Adrenal gland (tissue), 12 donors: ENCODE measurements around the gene CORO7. TPM values are rescaled to one million over a fixed set of nuclear protein-coding genes. Genes with fewer than 3 reads are reported as not detected.
A peak's percentile ranks its signal among the peaks of the same experiment; 100 is the strongest.

ENCODE experiments used
- DNase-seq, 7 donors: peaks; one replicate each; pipeline ENCODE4 v3.0.0-alpha.2; 2019 to 2020
- H3K27ac ChIP-seq, 5 donors: fragments of 200-600 bp; sonication (generic) in 4 of 5; 1 replicate in 3 of 5; 2 replicates in 2 of 5; pipeline versions ENCODE4 v1.5.1 to v1.8.0; 2016 to 2020; ENCODE audit warnings: mild to moderate bottlenecking in 1 of 5
- H3K27me3 ChIP-seq: fragments of 200-600 bp; 2 replicates; pipeline ENCODE4 v1.8.0; 2021
- H3K36me3 ChIP-seq, 2 donors: fragments of 200-600 bp; replicated peaks in 1 of 2; 1 replicate in 1 of 2; 2 replicates in 1 of 2; pipeline versions ENCODE4 v1.5.1 to v1.8.0; 2018 to 2022
- H3K4me1 ChIP-seq, 2 donors: fragments of 200-600 bp; replicated peaks in 1 of 2; 1 replicate in 1 of 2; 2 replicates in 1 of 2; pipeline versions ENCODE4 v1.5.1 to v1.8.0; 2018 to 2021
- H3K4me3 ChIP-seq, 4 donors: fragments of 200-600 bp; sonication (generic) in 3 of 4; one replicate each; pipeline ENCODE4 v1.5.1; 2016 to 2018
- H3K9me3 ChIP-seq, 3 donors: fragments of 200-600 bp; sonication (generic) in 1 of 3; replicated peaks in 1 of 3; 1 replicate in 2 of 3; 2 replicates in 1 of 3; pipeline versions ENCODE4 v1.5.1 to v1.8.0; 2016 to 2021
- CTCF ChIP-seq, 6 experiments: fragments of 450-650 bp in 4 of 6; fragments of 200-600 bp in 2 of 6; sonication (generic) in 1 of 6; IDR thresholded peaks; 1 replicate in 5 of 6; 2 replicates in 1 of 6; pipeline versions ENCODE4 v1.5.1 to v1.8.0; 2016 to 2021; ENCODE audit warnings: antibody characterized with exemption in 6 of 6, mild to moderate bottlenecking in 2 of 6, moderate library complexity in 1 of 6
- POLR2A ChIP-seq, 2 donors: fragments of 450-650 bp; IDR thresholded peaks; one replicate each; pipeline ENCODE4 v1.6.1; 2017; ENCODE audit warnings: antibody characterized with exemption in 2 of 2, mild to moderate bottlenecking in 2 of 2, moderate library complexity in 1 of 2
- WGBS, 4 donors: extraction: QIAGEN DNeasy Blood & Tissue Kit in 2 of 4; methylation state at CpG; one replicate each; pipeline versions ENCODE4 v1.1.5 to v1.1.7; 2013 to 2017; 5-methylcytosine and 5-hydroxymethylcytosine counted together
- intact Hi-C, 2 donors: fragments of 100-400 bp; cut with DNase I; formaldehyde crosslinking; loops; one replicate each; pipeline versions ENCODE4 v1.14.1 to v1.15.0; 2022 to 2023
- polyA plus RNA-seq, 3 donors: library from polyadenylated mRNA; stranded (reverse); fragments of 200-250 nt in 2 of 3; fragments of 350-450 nt in 1 of 3; fragmentation: Illumina TruSeq in 1 of 3; extraction: RNeasy Lipid Tissue Mini Kit (QIAGEN cat#74804) in 1 of 3; gene quantifications; one replicate each; pipeline ENCODE4 v1.2.3, GENCODE V29; 2013 to 2014
- total RNA-seq, 9 donors: library from RNA; depleted of rRNA in 4 of 9; stranded (reverse); fragments of >200 nt in 4 of 9; fragments of 120-200 nt in 1 of 9; fragmentation: NEBNext Ultra II Directional in 1 of 9; extraction: Animal tissue kit (Norgen Biotek cat#: 25700) in 1 of 9; gene quantifications; one replicate each; pipeline versions ENCODE4 v1.1.0 to v1.2.4, GENCODE V29; 2013 to 2023
- donor health status: healthy with polysubstance abuse.
- donor health status: Bipolar disorder and iron deficiency.
- donor health status: DM: yes; HTN: yes; CAD: no.
- donor health status: DM: no; HTN: no; CAD: no.
- donor health status: DM: no; HTN: no; CAD: no.
- donor health status: DM: yes; HTN: yes; CAD: no.

Gene CORO7
- total and polyA plus RNA-seq, 12 donors: 4.3 to 61.0 (median 34.7) TPM

- DNase-seq: no peak
- WGBS, 4 donors: 77 to 84% (median 79%) methylated on average over 7 to 19 of the region's 19 CpGs
- intact Hi-C loops: loop anchor here (5.0 to 10.0 kb wide), 2 partner anchors 45 to 128 kb away; no protein-coding TSS in a partner anchor
- Histone ChIP-seq H3K27me3 (no peaks in the 10 kb centered on the region), H3K27ac (no peak overlapping the region), H3K36me3 (peaks cover 0 to 44% of the 10 kb centered on the region in 2 donors), H3K4me3 (no peak overlapping the region), H3K4me1 (peaks cover 15 to 27% of the 10 kb centered on the region in 2 donors), H3K9me3 (no peaks in the 10 kb centered on the region)
- TF ChIP-seq POLR2A (IDR thresholded peaks at IDR 0.05) (no peak), CTCF (IDR thresholded peaks at IDR 0.05) (no peak)
These were observed 83.6 kb downstream of the CORO7 start for GRCh38 chr16:4332623-4333307.

- Histone ChIP-seq H3K4me1 (peaks cover 22 to 34% of the 10 kb centered on the region in 2 donors), H3K27ac (no peak overlapping the region), H3K9me3 (no peaks in the 10 kb centered on the region), H3K4me3 (no peak overlapping the region), H3K36me3 (peaks cover 0 to 38% of the 10 kb centered on the region in 2 donors), H3K27me3 (no peaks in the 10 kb centered on the region)
- intact Hi-C loops: loop anchor here (5.0 to 10.0 kb wide), 2 partner anchors 45 to 127 kb away; no protein-coding TSS in a partner anchor
- no peak for DNase-seq
- WGBS, 4 donors: 78 to 89% (median 85%) methylated on average over 2 to 14 of the region's 14 CpGs
- TF ChIP-seq CTCF (IDR thresholded peaks at IDR 0.05) (no peak), POLR2A (IDR thresholded peaks at IDR 0.05) (no peak)
These were observed 84.3 kb downstream of the CORO7 start for GRCh38 chr16:4332083-4332482.

GRCh38 chr16:4330277-4330874 lies 86.0 kb downstream of the CORO7 start:
- Histone ChIP-seq H3K9me3 (no peaks in the 10 kb centered on the region), H3K4me3 (no peak overlapping the region), H3K4me1 (peaks cover 23 to 39% of the 10 kb centered on the region in 2 donors), H3K36me3 (peaks cover 0 to 21% of the 10 kb centered on the region in 2 donors), H3K27ac (no peak overlapping the region), H3K27me3 (no peaks in the 10 kb centered on the region)
- intact Hi-C loops: loop anchor here (5.0 to 10.0 kb wide), 2 partner anchors 43 to 126 kb away; no protein-coding TSS in a partner anchor
- TF ChIP-seq POLR2A (IDR thresholded peaks at IDR 0.05): no peak
- peak; percentile 87 to 98 (median 96) for TF ChIP-seq CTCF (IDR thresholded peaks at IDR 0.05)
- DNase-seq: peak; percentile 77 to 91 (median 84)
- 41 to 60% (median 46%) methylated on average over 6 to 14 of the region's 14 CpGs for WGBS, 4 donors
